Neural progenitor cell (in vitro differentiated cells): ENCODE data around the gene STARD8. TPM values are rescaled to one million over a fixed set of nuclear protein-coding genes. Genes with fewer than 3 reads are reported as not detected.
A peak's percentile ranks its signal among the peaks of the same experiment; 100 is the strongest.

Experiments used
- DNase-seq: peaks from one replicate; pipeline ENCODE4 v3.0.0-alpha.2; 2016; ENCODE audit warnings: low spot score
- H2AFZ ChIP-seq: fragments of 200-600 bp; sonication (generic); replicated peaks from 2 replicates; pipeline ENCODE4 v1.6.1; 2016; ENCODE audit warnings: antibody characterized with exemption
- H3F3A ChIP-seq: fragments of 200-600 bp; sonication (generic); 2 replicates; pipeline ENCODE4 v1.6.1; 2016; ENCODE audit warnings: antibody characterized with exemption, low read depth
- H3K27ac ChIP-seq: fragments of 200-600 bp; sonication (generic); 2 replicates; pipeline ENCODE4 v1.5.1; 2016; ENCODE audit warnings: mild to moderate bottlenecking
- H3K27me3 ChIP-seq: fragments of 200-600 bp; sonication (generic); 2 replicates; pipeline ENCODE4 v1.6.1; 2016; ENCODE audit warnings: mild to moderate bottlenecking, moderate library complexity
- H3K36me3 ChIP-seq: fragments of 200-600 bp; sonication (generic); 2 replicates; pipeline ENCODE4 v1.5.1; 2016
- H3K4me1 ChIP-seq: fragments of 200-600 bp; sonication (generic); 2 replicates; pipeline ENCODE4 v1.6.1; 2016; ENCODE audit warnings: mixed run types
- H3K4me2 ChIP-seq: fragments of 200-600 bp; sonication (generic); 2 replicates; pipeline ENCODE4 v1.6.1; 2016
- H3K4me3 ChIP-seq: fragments of 200-600 bp; sonication (generic); 2 replicates; pipeline ENCODE4 v1.5.1; 2016
- H3K79me2 ChIP-seq: fragments of 200-600 bp; sonication (generic); 2 replicates; pipeline ENCODE4 v1.6.1; 2016; ENCODE audit warnings: low read depth
- H3K9ac ChIP-seq: fragments of 200-600 bp; sonication (generic); 2 replicates; pipeline ENCODE4 v1.6.1; 2016
- H3K9me3 ChIP-seq: fragments of 200-600 bp; sonication (generic); 2 replicates; pipeline ENCODE4 v1.5.1; 2016; ENCODE audit warnings: low read depth
- H4K20me1 ChIP-seq: fragments of 200-600 bp; sonication (generic); 2 replicates; pipeline ENCODE4 v1.6.1; 2016; ENCODE audit warnings: low read depth
- H3K27ac Mint-ChIP-seq: 3 replicates; pipeline ENCODE4 v1.8.0; 2021; ENCODE audit warnings: mixed read lengths
- H3K27me3 Mint-ChIP-seq: 2 replicates; pipeline ENCODE4 v1.8.0; 2022; ENCODE audit warnings: low read depth, mild to moderate bottlenecking, inconsistent platforms, moderate library complexity, mixed read lengths; ENCODE audit not compliant: insufficient read depth
- H3K36me3 Mint-ChIP-seq: 3 replicates; pipeline ENCODE4 v1.8.0; 2021; ENCODE audit warnings: mixed read lengths
- H3K4me1 Mint-ChIP-seq: 3 replicates; pipeline ENCODE4 v1.8.0; 2021; ENCODE audit warnings: mixed read lengths
- H3K4me3 Mint-ChIP-seq: 3 replicates; pipeline ENCODE4 v1.8.0; 2021; ENCODE audit warnings: mild to moderate bottlenecking, moderate library complexity, mixed read lengths
- H3K9me3 Mint-ChIP-seq: 3 replicates; pipeline ENCODE4 v1.8.0; 2020; ENCODE audit warnings: mixed read lengths
- EZH2 ChIP-seq: fragments of 200-600 bp; sonication (generic); IDR thresholded peaks from 2 replicates; pipeline ENCODE4 v1.6.1; 2017; ENCODE audit warnings: antibody characterized with exemption, mild to moderate bottlenecking, moderate library complexity
- EZH2phosphoT487 ChIP-seq: fragments of 200-600 bp; sonication (generic); IDR thresholded peaks from 2 replicates; pipeline ENCODE4 v1.6.1; 2017; ENCODE audit warnings: antibody characterized with exemption
- total RNA-seq: library from RNA; depleted of rRNA; stranded (reverse); fragments of >200 nt; gene quantifications from 2 replicates; pipeline ENCODE4 v1.2.3, GENCODE V29; 2015; ENCODE audit warnings: low replicate concordance
- TF ChIP-seq, protein P1 (sequence below): fragments of 200-600 bp; sonication (generic); IDR thresholded peaks from 2 replicates; pipeline ENCODE4 v1.5.1; 2017; ENCODE audit warnings: antibody characterized with exemption, mild to moderate bottlenecking

The STARD8 gene
- total RNA-seq, 1 donor from 2014 or later: 0.82 TPM

DNA sequence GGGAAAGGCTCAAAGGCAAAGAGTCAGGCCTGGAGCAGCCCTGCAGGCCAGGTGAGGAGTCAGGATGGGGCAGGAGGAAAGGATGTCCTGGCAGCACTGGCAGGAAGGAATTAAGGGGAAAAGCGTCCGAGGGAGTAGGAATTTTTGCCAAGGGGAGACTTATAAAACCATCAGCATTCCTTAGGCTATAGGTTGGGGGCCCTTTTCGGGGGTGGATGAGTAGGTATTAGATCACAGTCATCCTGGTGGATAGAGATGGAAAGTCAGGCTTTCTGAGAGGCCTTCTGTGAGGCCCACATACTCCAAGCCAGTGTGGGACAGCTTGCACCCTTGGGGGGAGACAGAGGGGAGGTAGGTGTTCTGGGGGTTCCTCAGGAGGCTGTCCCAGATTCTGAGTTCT lies 12.3 kb downstream of the STARD8 start:
- Mint-ChIP-seq H3K36me3 (no peaks in the 10 kb centered on the region), H3K27ac (no peak overlapping the region), H3K4me3 (no peak overlapping the region), H3K4me1 (peaks cover 19% of the 10 kb centered on the region), H3K27me3 (no peaks in the 10 kb centered on the region), H3K9me3 (peaks cover 5% of the 10 kb centered on the region)
- Histone ChIP-seq H4K20me1 (no peaks in the 10 kb centered on the region), H3F3A (no peaks in the 10 kb centered on the region), H3K4me3 (no peak overlapping the region), H3K36me3 (no peaks in the 10 kb centered on the region), H3K4me2 (no peak overlapping the region), H3K27me3 (no peaks in the 10 kb centered on the region), H3K9ac (no peak overlapping the region), H3K9me3 (no peaks in the 10 kb centered on the region), H3K4me1 (no peaks in the 10 kb centered on the region), H2AFZ (no peak overlapping the region), H3K79me2 (no peaks in the 10 kb centered on the region), H3K27ac (no peak overlapping the region)
- TF ChIP-seq, protein P1, sequence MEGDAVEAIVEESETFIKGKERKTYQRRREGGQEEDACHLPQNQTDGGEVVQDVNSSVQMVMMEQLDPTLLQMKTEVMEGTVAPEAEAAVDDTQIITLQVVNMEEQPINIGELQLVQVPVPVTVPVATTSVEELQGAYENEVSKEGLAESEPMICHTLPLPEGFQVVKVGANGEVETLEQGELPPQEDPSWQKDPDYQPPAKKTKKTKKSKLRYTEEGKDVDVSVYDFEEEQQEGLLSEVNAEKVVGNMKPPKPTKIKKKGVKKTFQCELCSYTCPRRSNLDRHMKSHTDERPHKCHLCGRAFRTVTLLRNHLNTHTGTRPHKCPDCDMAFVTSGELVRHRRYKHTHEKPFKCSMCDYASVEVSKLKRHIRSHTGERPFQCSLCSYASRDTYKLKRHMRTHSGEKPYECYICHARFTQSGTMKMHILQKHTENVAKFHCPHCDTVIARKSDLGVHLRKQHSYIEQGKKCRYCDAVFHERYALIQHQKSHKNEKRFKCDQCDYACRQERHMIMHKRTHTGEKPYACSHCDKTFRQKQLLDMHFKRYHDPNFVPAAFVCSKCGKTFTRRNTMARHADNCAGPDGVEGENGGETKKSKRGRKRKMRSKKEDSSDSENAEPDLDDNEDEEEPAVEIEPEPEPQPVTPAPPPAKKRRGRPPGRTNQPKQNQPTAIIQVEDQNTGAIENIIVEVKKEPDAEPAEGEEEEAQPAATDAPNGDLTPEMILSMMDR: no peak
- no peak for DNase-seq

DNA sequence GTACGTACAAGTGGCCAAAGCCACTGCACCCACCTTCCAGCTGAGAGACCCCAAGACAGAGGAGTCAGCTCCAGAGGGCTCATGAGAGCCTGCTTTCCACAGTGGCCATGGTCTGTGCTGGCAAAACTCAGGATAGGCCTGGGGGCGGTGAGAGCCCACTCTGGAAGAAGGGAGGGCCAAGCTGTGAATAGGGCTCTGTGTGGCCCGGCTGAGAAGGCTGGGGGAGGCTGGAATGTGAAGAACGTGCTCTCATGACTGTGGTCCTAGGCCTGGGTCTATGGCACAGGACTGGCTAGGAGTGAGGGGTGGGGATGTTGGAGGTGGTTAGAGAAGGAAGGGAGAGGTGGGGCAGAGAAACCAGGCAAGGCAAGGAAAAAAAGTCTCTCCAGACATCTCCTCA lies 13.3 kb downstream of the STARD8 start:
- Mint-ChIP-seq H3K36me3 (no peaks in the 10 kb centered on the region), H3K9me3 (peaks cover 5% of the 10 kb centered on the region), H3K27ac (no peak overlapping the region), H3K27me3 (no peaks in the 10 kb centered on the region), H3K4me3 (no peak overlapping the region), H3K4me1 (peaks cover 19% of the 10 kb centered on the region)
- H3K27me3 ChIP-seq: no peaks in the 10 kb centered on the region
- H3K9ac ChIP-seq: no peak overlapping the region
- H3K4me1 ChIP-seq: no peaks in the 10 kb centered on the region
- H3K36me3 ChIP-seq: no peaks in the 10 kb centered on the region
- H3K27ac ChIP-seq: no peak overlapping the region
- H3K4me3 ChIP-seq: no peak overlapping the region
- H3K79me2 ChIP-seq: no peaks in the 10 kb centered on the region
- TF ChIP-seq EZH2phosphoT487 (no peak), EZH2 (no peak)
- TF ChIP-seq, protein P1: no peak
- DNase-seq: no peak
- no peak overlapping the region for H3K4me2 ChIP-seq
- no peaks in the 10 kb centered on the region for H3F3A ChIP-seq
- no peak overlapping the region for H2AFZ ChIP-seq
- no peaks in the 10 kb centered on the region for H4K20me1 ChIP-seq
- H3K9me3 ChIP-seq: no peaks in the 10 kb centered on the region

GRCh38 chrX:68665502-68665901 lies 18.0 kb downstream of the STARD8 start:
- DNase-seq: no peak
- H3K9me3 Mint-ChIP-seq: peaks cover 5% of the 10 kb centered on the region
- H2AFZ ChIP-seq: no peak overlapping the region

More at GRCh38 chrX:68665502-68665901, 18.0 kb downstream of the STARD8 start:
- H3K4me2 ChIP-seq: no peak overlapping the region
- no peak overlapping the region for H3K9ac ChIP-seq
- no peaks in the 10 kb centered on the region for H4K20me1 ChIP-seq
- no peaks in the 10 kb centered on the region for H3K4me1 ChIP-seq
- H3K27me3 ChIP-seq: peaks cover 6% of the 10 kb centered on the region
- no peaks in the 10 kb centered on the region for H3K36me3 ChIP-seq
- Mint-ChIP-seq H3K27me3 (no peaks in the 10 kb centered on the region), H3K4me3 (no peak overlapping the region), H3K4me1 (peaks cover 12% of the 10 kb centered on the region), H3K27ac (no peak overlapping the region), H3K36me3 (no peaks in the 10 kb centered on the region)
- no peak for TF ChIP-seq EZH2
- TF ChIP-seq EZH2phosphoT487: no peak
- TF ChIP-seq, protein P1: peak; percentile 35
- no peaks in the 10 kb centered on the region for H3K9me3 ChIP-seq
- peaks cover 7% of the 10 kb centered on the region for H3F3A ChIP-seq
- H3K79me2 ChIP-seq: no peaks in the 10 kb centered on the region
- no peak overlapping the region for H3K27ac ChIP-seq
- no peak overlapping the region for H3K4me3 ChIP-seq
